Transverse colon (tissue), 4 donors: ENCODE results near the gene DUSP3. TPM values are rescaled to one million over a fixed set of nuclear protein-coding genes. Genes with fewer than 3 reads are reported as not detected.

ENCODE experiments used
- DNase-seq: peaks from one replicate; pipeline ENCODE4 v3.0.0-alpha.2; 2019
- H3K27ac ChIP-seq, 4 donors: fragments of 200-600 bp; sonication (generic); 2 replicates each; pipeline ENCODE4 v1.5.1; 2016 to 2018; ENCODE audit warnings: inconsistent platforms in 4 of 4
- H3K27me3 ChIP-seq: fragments of 200-600 bp; sonication (generic); 2 replicates; pipeline ENCODE4 v1.5.1; 2017; ENCODE audit warnings: inconsistent platforms
- H3K36me3 ChIP-seq, 4 donors: fragments of 200-600 bp; sonication (generic); 2 replicates each; pipeline ENCODE4 v1.5.1; 2017 to 2019; ENCODE audit warnings: inconsistent platforms in 4 of 4
- H3K4me1 ChIP-seq, 4 donors: fragments of 200-600 bp; sonication (generic); 2 replicates each; pipeline ENCODE4 v1.5.1; 2017 to 2020; ENCODE audit warnings: inconsistent platforms in 4 of 4
- H3K4me3 ChIP-seq, 4 donors: fragments of 200-600 bp; sonication (generic); 1 replicate in 1 of 4; 2 replicates in 3 of 4; pipeline versions ENCODE4 v1.5.1 to v1.6.1; 2017 to 2019; ENCODE audit warnings: inconsistent platforms in 4 of 4
- H3K9me3 ChIP-seq, 2 donors: fragments of 200-600 bp; sonication (generic); 2 replicates each; pipeline ENCODE4 v1.5.1; 2017 to 2019; ENCODE audit warnings: inconsistent platforms in 2 of 2
- EP300 ChIP-seq: sonication (generic); formaldehyde crosslinking; IDR thresholded peaks from one replicate; pipeline ENCODE4 v1.6.1; 2017; ENCODE audit warnings: antibody characterized with exemption, low read depth
- POLR2A ChIP-seq: fragments of 450-650 bp; IDR thresholded peaks from one replicate; pipeline ENCODE4 v1.6.1; 2016; ENCODE audit warnings: antibody characterized with exemption, mild to moderate bottlenecking, moderate library complexity
- POLR2AphosphoS5 ChIP-seq, 3 donors: sonication (generic); formaldehyde crosslinking; IDR thresholded peaks; one replicate each; pipeline ENCODE4 v1.6.1; 2016; ENCODE audit warnings: antibody characterized with exemption in 3 of 3
- WGBS, 2 donors: methylation state at CpG; one replicate each; pipeline ENCODE4 v1.1.5; 2018; ENCODE audit warnings: low coverage in 1 of 2; 5-methylcytosine and 5-hydroxymethylcytosine counted together
- in situ Hi-C, 4 donors: fragments of 200-750 bp; cut with MboI; loops; one replicate each; pipeline versions ENCODE4 v1.15.0 to v1.15.1; 2017; ENCODE audit warnings: low sequenced_read_pairs in 3 of 4, low pct_ligation_motif_present in 1 of 4, low pct_unique_long_range_greater_than_20kb in 1 of 4
- intact Hi-C: fragments of 100-400 bp; cut with DNase I; formaldehyde crosslinking; loops from one replicate; pipeline ENCODE4 v1.15.1; 2023; ENCODE audit warnings: low total_unique reads
- total RNA-seq, 4 donors: library from RNA; depleted of rRNA; stranded (reverse); fragments of >200 nt; gene quantifications; one replicate each; pipeline ENCODE4 v1.1.0, GENCODE V29; 2016
- TF ChIP-seq, protein P1 (sequence below), 5 experiments: fragments of 200-600 bp in 3 of 5; fragments of 450-650 bp in 2 of 5; sonication (generic) in 3 of 5; IDR thresholded peaks; 1 replicate in 2 of 5; 2 replicates in 3 of 5; pipeline ENCODE4 v1.5.1; 2016 to 2017; ENCODE audit warnings: antibody characterized with exemption in 5 of 5, inconsistent platforms in 3 of 5, mild to moderate bottlenecking in 2 of 5, moderate library complexity in 1 of 5

Gene DUSP3
- total RNA-seq, 4 donors from 2014 or later = 52.7 to 145 (median 70.9) TPM

DNA sequence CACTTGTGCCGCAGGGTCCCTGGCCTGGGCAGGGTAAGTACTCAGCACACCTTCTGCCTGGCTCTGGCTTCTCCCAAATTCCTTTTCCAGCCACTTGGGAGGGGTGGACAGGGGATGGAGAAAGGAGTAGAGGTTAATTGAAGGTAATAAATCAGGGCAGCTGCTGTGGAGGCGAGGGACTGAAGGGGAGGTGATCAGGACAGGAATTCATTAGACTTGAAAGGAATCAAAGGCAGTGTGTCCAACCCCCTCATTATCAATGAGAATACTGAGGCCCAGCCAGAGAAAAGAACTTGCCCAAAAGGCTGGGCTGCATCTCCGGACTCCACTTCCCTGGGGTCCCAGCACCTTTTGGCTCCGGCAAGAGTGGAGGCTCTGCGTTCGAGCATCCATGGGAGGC is 22.6 kb downstream of the DUSP3 start:
- intact Hi-C loops (loop anchor here (10.0 kb wide), 1 partner anchor 181 kb away; no protein-coding TSS in a partner anchor), in situ Hi-C loops (loop anchor here in 2 of 4 donors (10.0 kb wide), 1 partner anchor 51 kb away; no protein-coding TSS in a partner anchor)
- Histone ChIP-seq H3K27me3 (peaks cover 59% of the 10 kb centered on the region), H3K27ac (no peak overlapping the region), H3K9me3 (no peaks in the 10 kb centered on the region), H3K4me3 (no peak overlapping the region), H3K36me3 (no peaks in the 10 kb centered on the region), H3K4me1 (peaks cover 0 to 14% (median 10%) of the 10 kb centered on the region in 4 donors)
- 79 to 84% methylated on average over 2 to 6 of the region's 6 CpGs for WGBS, 2 donors
- DNase-seq = no peak
- TF ChIP-seq POLR2AphosphoS5 (IDR thresholded peaks at IDR 0.05) = no peak
- TF ChIP-seq EP300 = no peak
- TF ChIP-seq, protein P1, sequence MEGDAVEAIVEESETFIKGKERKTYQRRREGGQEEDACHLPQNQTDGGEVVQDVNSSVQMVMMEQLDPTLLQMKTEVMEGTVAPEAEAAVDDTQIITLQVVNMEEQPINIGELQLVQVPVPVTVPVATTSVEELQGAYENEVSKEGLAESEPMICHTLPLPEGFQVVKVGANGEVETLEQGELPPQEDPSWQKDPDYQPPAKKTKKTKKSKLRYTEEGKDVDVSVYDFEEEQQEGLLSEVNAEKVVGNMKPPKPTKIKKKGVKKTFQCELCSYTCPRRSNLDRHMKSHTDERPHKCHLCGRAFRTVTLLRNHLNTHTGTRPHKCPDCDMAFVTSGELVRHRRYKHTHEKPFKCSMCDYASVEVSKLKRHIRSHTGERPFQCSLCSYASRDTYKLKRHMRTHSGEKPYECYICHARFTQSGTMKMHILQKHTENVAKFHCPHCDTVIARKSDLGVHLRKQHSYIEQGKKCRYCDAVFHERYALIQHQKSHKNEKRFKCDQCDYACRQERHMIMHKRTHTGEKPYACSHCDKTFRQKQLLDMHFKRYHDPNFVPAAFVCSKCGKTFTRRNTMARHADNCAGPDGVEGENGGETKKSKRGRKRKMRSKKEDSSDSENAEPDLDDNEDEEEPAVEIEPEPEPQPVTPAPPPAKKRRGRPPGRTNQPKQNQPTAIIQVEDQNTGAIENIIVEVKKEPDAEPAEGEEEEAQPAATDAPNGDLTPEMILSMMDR (IDR thresholded peaks at IDR 0.05) = no peak
- TF ChIP-seq POLR2A = no peak

DNA sequence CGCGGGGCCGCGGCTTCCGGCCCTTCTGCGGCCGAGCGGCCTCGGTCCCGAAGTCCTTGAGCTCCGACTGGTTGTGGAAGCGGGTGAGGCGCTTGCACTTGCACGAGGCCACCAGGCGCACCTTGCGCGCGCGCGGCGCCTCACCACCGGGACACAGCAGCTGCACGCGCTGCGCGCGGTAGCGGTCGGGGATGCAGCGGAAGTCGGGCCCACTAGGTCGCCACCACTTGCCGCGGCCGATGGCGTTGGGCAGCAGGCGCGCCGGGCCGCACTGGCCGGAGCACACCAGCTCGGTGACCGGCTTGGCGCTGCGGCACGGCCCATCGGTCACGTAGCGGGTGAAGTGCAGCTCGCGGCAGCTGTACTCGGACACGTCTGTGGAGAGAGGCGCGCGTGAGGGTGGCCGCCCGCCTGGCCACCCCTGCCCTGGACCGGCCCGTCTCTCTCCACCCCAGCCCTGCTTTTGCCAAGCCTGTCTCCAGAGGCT is 23.3 kb downstream of the DUSP3 start:
- H3K9me3 ChIP-seq = no peaks in the 10 kb centered on the region
- DNase-seq = no peak
- intact Hi-C loops (loop anchor here (10.0 kb wide), 1 partner anchor 181 kb away; no protein-coding TSS in a partner anchor), in situ Hi-C loops (loop anchor here in 2 of 4 donors (10.0 kb wide), 1 partner anchor 51 kb away; no protein-coding TSS in a partner anchor)
- H3K27me3 ChIP-seq = peaks cover 64% of the 10 kb centered on the region
- H3K36me3 ChIP-seq = no peaks in the 10 kb centered on the region
- H3K4me1 ChIP-seq = peaks cover 0 to 8% (median 8%) of the 10 kb centered on the region in 4 donors
- H3K4me3 ChIP-seq = peak overlapping the region in 1 of 4 donors; percentile 16
- WGBS, 2 donors = 2% methylated on average over 29 of the region's 60 CpGs; no CpG with 5 or more reads in 1 of the 2 donors
- TF ChIP-seq POLR2A (no peak), EP300 (no peak), POLR2AphosphoS5 (IDR thresholded peaks at IDR 0.05) (no peak)
- TF ChIP-seq, protein P1 (IDR thresholded peaks at IDR 0.05) = no peak
- H3K27ac ChIP-seq = no peak overlapping the region

DNA sequence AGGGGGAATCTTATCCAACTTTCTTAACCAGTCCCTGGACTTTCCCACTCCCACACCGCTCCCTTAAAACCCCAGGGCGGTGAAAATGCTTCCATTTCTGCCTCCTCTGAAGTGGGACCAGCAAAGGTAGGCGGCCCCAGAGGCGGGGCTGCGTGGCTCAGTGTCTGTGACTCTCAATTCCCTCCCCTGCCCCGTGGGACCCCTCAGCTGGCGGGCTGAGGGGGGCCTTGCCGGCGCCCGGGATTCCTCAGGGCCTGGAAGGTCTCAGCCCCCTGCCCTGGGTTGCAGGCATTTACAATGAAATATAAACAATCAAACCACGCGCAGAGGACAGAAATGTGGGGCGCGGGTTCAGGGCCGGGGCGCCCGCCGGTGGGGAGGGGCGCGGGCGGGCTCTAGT is 23.8 kb downstream of the DUSP3 start:
- in situ Hi-C loops (loop anchor here in 2 of 4 donors (10.0 kb wide), 1 partner anchor 50 kb away; no protein-coding TSS in a partner anchor), intact Hi-C loops (loop anchor here (10.0 kb wide), 1 partner anchor 180 kb away; no protein-coding TSS in a partner anchor)
- peaks cover 69% of the 10 kb centered on the region for H3K27me3 ChIP-seq
- WGBS, 2 donors = 23% methylated on average over 21 of the region's 21 CpGs; no CpG with 5 or more reads in 1 of the 2 donors
- TF ChIP-seq, protein P1 (IDR thresholded peaks at IDR 0.05) = no peak
- TF ChIP-seq EP300 = no peak
- no peak for TF ChIP-seq POLR2A
- TF ChIP-seq POLR2AphosphoS5 (IDR thresholded peaks at IDR 0.05) = no peak
- H3K9me3 ChIP-seq = no peaks in the 10 kb centered on the region
- H3K4me1 ChIP-seq = peaks cover 0 to 8% (median 8%) of the 10 kb centered on the region in 4 donors
- no peak overlapping the region for H3K27ac ChIP-seq
- DNase-seq = no peak
- H3K36me3 ChIP-seq = no peaks in the 10 kb centered on the region
- peak overlapping the region in 1 of 4 donors; percentile 16 for H3K4me3 ChIP-seq

DNA sequence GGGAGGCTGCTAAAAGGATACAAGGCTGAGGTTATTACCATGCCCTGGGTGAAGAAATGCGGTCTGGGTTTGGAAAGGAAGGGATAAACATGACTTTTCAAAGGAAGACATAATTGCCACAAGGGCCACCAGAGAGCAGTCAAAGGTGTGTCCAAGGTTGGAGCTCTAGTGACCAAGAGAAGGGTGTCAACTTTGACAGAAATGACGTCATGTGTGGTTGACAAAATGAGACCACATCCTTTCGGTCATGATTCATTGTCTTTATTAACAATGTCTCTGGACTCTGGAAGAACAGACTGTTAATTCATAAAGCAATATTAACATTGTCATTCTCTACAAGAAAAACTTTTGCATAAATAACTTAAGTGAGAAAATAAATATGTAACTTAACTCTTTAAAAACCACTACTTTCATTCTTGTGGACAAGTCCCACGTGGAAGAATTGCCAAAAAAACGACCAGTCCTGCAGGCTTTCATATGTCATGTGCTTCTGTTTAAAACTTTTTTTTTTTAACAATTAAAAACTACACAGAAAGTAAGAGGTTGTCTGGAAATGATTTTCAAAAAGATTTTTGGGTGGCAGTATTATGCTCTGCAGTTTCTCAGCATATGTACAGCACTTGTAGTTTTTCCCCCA is 25.2 kb downstream of the DUSP3 start:
- in situ Hi-C loops = loop anchor here in 2 of 4 donors (10.0 kb wide), 1 partner anchor 49 kb away; no protein-coding TSS in a partner anchor
- Histone ChIP-seq H3K4me3 (no peak overlapping the region), H3K36me3 (no peaks in the 10 kb centered on the region), H3K9me3 (no peaks in the 10 kb centered on the region), H3K27ac (no peak overlapping the region), H3K4me1 (peaks cover 0 to 8% (median 8%) of the 10 kb centered on the region in 4 donors), H3K27me3 (peaks cover 68% of the 10 kb centered on the region)
- intact Hi-C loops = loop anchor here (10.0 kb wide), 1 partner anchor 179 kb away; no protein-coding TSS in a partner anchor
- no peak for DNase-seq
- 50 to 60% methylated on average over 5 of the region's 5 CpGs for WGBS, 2 donors
- TF ChIP-seq EP300 = no peak
- TF ChIP-seq, protein P1 (IDR thresholded peaks at IDR 0.05) = no peak
- no peak for TF ChIP-seq POLR2A
- TF ChIP-seq POLR2AphosphoS5 (IDR thresholded peaks at IDR 0.05) = no peak
